Breast epithelium (tissue), 3 donors: Measurements from ENCODE around the gene AGTPBP1.

Experiments used
- POLR2A ChIP-seq: fragments of 450-650 bp; IDR thresholded peaks from one replicate; pipeline ENCODE4 v1.6.1; 2016; ENCODE audit warnings: antibody characterized with exemption, mild to moderate bottlenecking, moderate library complexity
- TF ChIP-seq, protein P1 (sequence below), 3 donors: fragments of 450-650 bp; IDR thresholded peaks; one replicate each; pipeline ENCODE4 v1.5.1; 2016 to 2017; ENCODE audit warnings: antibody characterized with exemption in 3 of 3, mild to moderate bottlenecking in 3 of 3, moderate library complexity in 3 of 3

DNA sequence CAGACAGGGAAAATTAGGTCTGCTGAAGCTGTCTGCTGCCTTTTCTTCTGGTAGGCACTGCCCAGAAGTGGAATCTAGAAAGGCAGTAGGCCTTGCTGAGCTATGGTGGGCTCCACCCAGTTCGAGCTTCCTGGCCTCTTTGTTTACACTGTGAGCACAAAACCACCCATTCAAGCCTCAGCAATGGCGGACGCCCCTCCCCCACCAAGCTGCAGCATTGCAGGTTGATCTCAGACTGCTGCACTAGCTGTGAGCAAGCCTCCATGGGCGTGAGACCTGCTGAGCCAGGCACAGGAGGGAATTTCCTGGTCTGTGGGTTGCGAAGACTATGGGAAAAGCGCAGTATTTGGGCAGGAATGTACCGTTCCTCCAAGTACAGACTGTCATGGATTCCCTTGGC lies 18.5 kb downstream of the AGTPBP1 start:
- no peak for TF ChIP-seq POLR2A
- TF ChIP-seq, protein P1, sequence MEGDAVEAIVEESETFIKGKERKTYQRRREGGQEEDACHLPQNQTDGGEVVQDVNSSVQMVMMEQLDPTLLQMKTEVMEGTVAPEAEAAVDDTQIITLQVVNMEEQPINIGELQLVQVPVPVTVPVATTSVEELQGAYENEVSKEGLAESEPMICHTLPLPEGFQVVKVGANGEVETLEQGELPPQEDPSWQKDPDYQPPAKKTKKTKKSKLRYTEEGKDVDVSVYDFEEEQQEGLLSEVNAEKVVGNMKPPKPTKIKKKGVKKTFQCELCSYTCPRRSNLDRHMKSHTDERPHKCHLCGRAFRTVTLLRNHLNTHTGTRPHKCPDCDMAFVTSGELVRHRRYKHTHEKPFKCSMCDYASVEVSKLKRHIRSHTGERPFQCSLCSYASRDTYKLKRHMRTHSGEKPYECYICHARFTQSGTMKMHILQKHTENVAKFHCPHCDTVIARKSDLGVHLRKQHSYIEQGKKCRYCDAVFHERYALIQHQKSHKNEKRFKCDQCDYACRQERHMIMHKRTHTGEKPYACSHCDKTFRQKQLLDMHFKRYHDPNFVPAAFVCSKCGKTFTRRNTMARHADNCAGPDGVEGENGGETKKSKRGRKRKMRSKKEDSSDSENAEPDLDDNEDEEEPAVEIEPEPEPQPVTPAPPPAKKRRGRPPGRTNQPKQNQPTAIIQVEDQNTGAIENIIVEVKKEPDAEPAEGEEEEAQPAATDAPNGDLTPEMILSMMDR (IDR thresholded peaks at IDR 0.05), result no peak
